ENCODE measurements around the gene MTHFSD. TPM values are rescaled to one million over a fixed set of nuclear protein-coding genes. Genes with fewer than 3 reads are reported as not detected.

MTHFSD gene
- total RNA-seq, 4 donors from 2014 or later: 12.5 to 26.6 (median 19.3) TPM

DNA sequence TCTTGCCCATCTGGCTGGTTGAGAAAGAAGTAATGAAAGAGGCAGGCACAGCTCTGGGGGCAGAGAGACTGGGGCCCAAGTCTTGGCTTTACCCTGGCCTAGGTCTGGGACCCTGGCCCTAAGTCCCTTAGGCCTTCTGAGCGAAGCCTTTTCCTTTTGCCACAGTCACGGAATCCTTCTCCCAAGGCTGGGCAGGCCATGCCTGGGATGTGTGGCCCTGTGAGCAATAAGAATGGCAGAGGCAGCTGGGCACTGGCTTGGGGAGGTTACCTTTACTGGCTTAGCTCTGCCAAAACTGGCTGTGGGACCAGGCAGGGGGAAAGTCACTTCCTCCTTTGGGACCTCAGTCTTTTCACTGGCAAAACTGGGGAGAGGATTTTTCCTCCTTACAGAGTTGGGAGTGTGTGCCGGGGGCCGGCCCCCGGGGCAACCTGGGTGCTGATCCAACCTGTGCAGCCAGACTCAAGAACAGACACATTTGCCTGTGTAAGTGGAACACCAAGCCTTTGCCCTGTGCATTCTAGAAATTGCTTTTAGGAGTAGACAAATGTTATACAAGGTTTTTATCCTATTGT lies 31.8 kb downstream of the MTHFSD start:
- no peak overlapping the region for H3K4me3 ChIP-seq
- TF ChIP-seq POLR2AphosphoS5 (IDR thresholded peaks at IDR 0.05) (no peak), POLR2A (IDR thresholded peaks at IDR 0.05) (no peak), EP300 (IDR thresholded peaks at IDR 0.05) (no peak)
- TF ChIP-seq, protein P1, sequence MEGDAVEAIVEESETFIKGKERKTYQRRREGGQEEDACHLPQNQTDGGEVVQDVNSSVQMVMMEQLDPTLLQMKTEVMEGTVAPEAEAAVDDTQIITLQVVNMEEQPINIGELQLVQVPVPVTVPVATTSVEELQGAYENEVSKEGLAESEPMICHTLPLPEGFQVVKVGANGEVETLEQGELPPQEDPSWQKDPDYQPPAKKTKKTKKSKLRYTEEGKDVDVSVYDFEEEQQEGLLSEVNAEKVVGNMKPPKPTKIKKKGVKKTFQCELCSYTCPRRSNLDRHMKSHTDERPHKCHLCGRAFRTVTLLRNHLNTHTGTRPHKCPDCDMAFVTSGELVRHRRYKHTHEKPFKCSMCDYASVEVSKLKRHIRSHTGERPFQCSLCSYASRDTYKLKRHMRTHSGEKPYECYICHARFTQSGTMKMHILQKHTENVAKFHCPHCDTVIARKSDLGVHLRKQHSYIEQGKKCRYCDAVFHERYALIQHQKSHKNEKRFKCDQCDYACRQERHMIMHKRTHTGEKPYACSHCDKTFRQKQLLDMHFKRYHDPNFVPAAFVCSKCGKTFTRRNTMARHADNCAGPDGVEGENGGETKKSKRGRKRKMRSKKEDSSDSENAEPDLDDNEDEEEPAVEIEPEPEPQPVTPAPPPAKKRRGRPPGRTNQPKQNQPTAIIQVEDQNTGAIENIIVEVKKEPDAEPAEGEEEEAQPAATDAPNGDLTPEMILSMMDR (IDR thresholded peaks at IDR 0.05): no peak
- H3K27ac ChIP-seq: no peak overlapping the region
- peaks cover 0 to 29% (median 10%) of the 10 kb centered on the region in 3 donors for H3K4me1 ChIP-seq
- ATAC-seq: no peak
- no peaks in the 10 kb centered on the region for H3K36me3 ChIP-seq
- 83 to 90% methylated on average over 1 to 2 of the region's 5 CpGs for WGBS, 2 donors (ENCODE audit: low coverage in 1 of 2)
- H3K27me3 ChIP-seq: peaks cover 10% of the 10 kb centered on the region
- H3K9me3 ChIP-seq: no peaks in the 10 kb centered on the region

DNA sequence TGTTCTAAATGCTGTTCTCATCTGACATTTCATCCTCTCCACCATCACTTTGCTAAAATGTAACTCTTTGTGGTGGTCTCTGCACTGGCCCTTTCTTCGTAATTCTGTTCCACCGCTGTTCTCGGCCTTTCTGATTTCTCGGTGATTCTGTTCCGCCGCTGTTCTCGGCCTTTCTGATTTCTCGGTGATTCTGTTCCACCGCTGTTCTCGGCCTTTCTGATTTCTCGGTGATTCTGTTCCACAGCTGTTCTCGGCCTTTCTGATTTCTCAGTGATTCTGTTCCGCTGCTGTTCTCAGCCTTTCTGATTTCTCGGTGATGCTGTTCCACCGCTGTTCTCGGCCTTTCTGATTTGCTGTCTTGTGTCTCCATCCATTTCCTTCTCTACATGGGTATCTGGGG lies 32.4 kb downstream of the MTHFSD start:
- no peak overlapping the region for H3K27ac ChIP-seq
- ATAC-seq: no peak

DNA sequence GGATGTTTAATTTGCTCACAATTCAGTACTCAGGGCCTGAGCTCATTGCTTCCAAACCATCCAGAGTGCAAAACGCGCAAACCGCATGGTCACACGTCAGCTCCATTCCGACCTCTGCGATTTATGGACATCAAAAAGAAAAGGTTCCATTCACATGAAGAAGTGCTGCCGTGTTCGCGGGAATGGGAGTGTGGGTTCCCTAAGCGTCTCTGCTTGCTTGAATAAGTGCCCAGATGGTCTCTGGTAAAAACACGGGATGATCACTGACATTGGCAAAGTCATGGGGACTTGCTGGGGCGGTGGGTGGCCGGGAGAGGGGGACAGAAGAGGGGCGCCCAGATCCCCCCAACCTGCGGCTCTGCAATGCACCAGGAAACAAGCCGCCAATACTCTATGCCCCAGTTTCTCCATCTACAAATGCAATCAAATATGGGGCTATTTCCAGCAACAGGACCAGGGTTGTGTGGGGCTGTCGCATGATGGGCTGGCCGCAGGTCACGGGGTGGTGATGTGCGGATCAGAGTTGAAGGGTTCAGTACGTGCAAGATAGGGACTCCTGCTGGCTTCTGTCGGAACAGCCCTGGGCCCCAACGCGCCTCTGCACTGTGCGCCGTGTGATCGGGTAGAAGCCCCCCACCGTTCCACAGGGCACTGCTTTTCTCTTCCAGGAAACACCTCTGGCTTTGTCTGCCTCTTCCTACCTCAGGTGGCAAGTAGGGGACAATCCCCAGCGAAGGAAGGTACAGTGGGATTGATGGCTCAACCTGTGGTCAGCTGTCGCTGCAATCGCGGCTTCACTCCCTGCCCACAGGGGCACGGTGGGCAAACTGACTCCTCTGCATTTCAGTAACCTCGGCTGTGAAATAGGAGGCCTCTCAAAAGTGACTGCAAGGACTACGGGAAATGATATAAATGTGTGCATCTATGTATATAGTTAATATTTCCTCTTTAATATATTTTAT lies 33.5 kb downstream of the MTHFSD start:
- peaks cover 14% of the 10 kb centered on the region for H3K27me3 ChIP-seq

More for the DNA sequence above, 32.4 kb downstream of the MTHFSD start:
- 66 to 81% methylated on average over 13 to 16 of the region's 16 CpGs for WGBS, 2 donors (ENCODE audit: low coverage in 1 of 2)
- TF ChIP-seq EP300 (IDR thresholded peaks at IDR 0.05): no peak
- no peak for TF ChIP-seq POLR2AphosphoS5 (IDR thresholded peaks at IDR 0.05)
- no peak for TF ChIP-seq POLR2A (IDR thresholded peaks at IDR 0.05)
- TF ChIP-seq, protein P1 (IDR thresholded peaks at IDR 0.05): no peak
- H3K4me3 ChIP-seq: no peak overlapping the region
- no peaks in the 10 kb centered on the region for H3K36me3 ChIP-seq
- peaks cover 10% of the 10 kb centered on the region for H3K27me3 ChIP-seq
- no peaks in the 10 kb centered on the region for H3K9me3 ChIP-seq
- H3K4me1 ChIP-seq: peaks cover 0 to 35% (median 13%) of the 10 kb centered on the region in 3 donors

DNA sequence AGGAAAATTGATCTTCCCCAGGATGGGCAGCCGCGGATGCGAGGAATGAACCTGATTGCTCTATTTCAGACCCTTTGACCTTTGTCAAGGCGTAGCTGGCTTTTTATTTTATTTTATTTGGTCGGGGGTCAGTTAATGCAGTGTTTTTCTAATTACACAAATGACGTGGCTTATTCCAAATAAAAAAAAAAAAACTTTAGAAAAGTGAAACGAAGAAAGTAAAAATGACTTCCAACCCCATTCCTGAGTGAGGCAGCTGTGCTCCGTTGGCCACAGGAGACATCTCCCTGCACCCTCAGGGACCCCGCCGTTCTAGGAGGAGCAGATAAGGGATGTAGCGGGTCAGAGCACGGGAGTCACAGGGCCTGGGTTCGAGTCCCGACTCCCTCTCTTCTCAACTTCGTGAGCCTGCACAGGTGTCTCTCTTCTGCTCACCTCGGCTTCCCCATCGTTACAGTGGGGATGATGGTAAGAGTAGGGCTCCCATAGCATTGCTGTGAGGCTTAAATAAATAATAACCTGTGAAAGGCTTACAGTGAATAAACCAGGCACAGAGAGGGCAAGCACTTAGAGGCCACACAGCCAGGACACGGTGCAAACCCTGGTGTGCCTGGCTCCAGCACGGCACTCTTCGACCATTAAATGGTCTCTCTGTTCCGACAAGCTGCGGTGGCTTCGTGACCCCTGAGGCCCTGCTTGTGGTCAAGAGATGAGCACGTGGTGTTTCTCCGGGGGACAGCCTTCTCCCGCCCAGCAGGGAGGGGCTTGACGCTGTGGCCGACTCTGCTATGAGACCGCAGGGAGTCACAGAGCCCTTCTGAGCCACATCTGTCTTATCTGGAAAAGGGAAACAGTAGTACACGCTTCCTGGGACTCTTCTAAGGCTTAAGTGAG lies 34.5 kb downstream of the MTHFSD start:
- Histone ChIP-seq H3K36me3 (no peaks in the 10 kb centered on the region), H3K4me1 (peaks cover 0 to 54% (median 13%) of the 10 kb centered on the region in 3 donors), H3K27ac (peak overlapping the region in 1 of 4 donors; percentile 99), H3K9me3 (no peaks in the 10 kb centered on the region), H3K4me3 (peak overlapping the region in 1 of 2 donors; percentile 26), H3K27me3 (peaks cover 21% of the 10 kb centered on the region)
- 37 to 43% methylated on average over 17 to 19 of the region's 30 CpGs for WGBS, 2 donors (ENCODE audit: low coverage in 1 of 2)
- no peak for ATAC-seq
- TF ChIP-seq, protein P1 (IDR thresholded peaks at IDR 0.05): no peak
- no peak for TF ChIP-seq EP300 (IDR thresholded peaks at IDR 0.05)
- no peak for TF ChIP-seq POLR2A (IDR thresholded peaks at IDR 0.05)
- TF ChIP-seq POLR2AphosphoS5 (IDR thresholded peaks at IDR 0.05): no peak

More for the DNA sequence above, 33.5 kb downstream of the MTHFSD start:
- no peak for ATAC-seq
- H3K27ac ChIP-seq: no peak overlapping the region
- H3K9me3 ChIP-seq: no peaks in the 10 kb centered on the region
- peaks cover 0 to 47% (median 13%) of the 10 kb centered on the region in 3 donors for H3K4me1 ChIP-seq
- TF ChIP-seq, protein P1 (IDR thresholded peaks at IDR 0.05): no peak
- no peak for TF ChIP-seq EP300 (IDR thresholded peaks at IDR 0.05)
- no peak for TF ChIP-seq POLR2AphosphoS5 (IDR thresholded peaks at IDR 0.05)
- no peak for TF ChIP-seq POLR2A (IDR thresholded peaks at IDR 0.05)
- no peaks in the 10 kb centered on the region for H3K36me3 ChIP-seq
- 50 to 75% methylated on average over 6 to 11 of the region's 35 CpGs for WGBS, 2 donors (ENCODE audit: low coverage in 1 of 2)
- no peak overlapping the region for H3K4me3 ChIP-seq

Data from gastroesophageal sphincter (tissue), 4 donors.